T1000 (cell line): ENCODE data around the gene GLOD5.
A peak's percentile ranks its signal among the peaks of the same experiment; 100 is the strongest.

Source experiments
- DNase-seq: peaks from one replicate; lab custom pipeline; 2025; ENCODE audit warnings: mixed read lengths; lab: John Stamatoyannopoulos, UW

The GLOD5 gene

GRCh38 chrX:48761674-48762471, at the start of gene GLOD5:
TSS of gene GLOD5 (plus strand) at chrX:48761747. CDS start at chrX:48761791, 44 bp downstream.
- DNase-seq = no peak

- no peak for DNase-seq
Measured at GRCh38 chrX:48711929-48712505, 49.5 kb upstream of the GLOD5 start.

- no peak for DNase-seq
Measured at GRCh38 chrX:48713847-48714246, 47.7 kb upstream of the GLOD5 start.

DNA sequence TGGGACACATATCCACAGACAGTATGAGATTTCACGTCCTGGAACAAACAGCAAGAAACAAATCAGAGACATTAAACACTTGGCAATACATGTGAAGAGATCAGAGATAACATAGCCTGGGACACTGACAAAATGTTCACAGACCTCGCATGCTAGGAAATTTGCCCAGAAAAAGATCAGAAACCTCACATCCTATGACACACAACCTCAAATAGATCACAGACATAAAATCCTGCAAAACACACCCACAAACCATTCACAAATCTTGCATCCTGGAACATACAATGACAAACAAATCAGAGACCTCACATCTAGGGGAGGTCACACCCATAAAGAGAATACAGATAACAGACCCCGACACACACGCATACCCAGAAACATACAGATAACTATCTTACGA, 47.0 kb upstream of the GLOD5 start:
- no peak for DNase-seq

DNA sequence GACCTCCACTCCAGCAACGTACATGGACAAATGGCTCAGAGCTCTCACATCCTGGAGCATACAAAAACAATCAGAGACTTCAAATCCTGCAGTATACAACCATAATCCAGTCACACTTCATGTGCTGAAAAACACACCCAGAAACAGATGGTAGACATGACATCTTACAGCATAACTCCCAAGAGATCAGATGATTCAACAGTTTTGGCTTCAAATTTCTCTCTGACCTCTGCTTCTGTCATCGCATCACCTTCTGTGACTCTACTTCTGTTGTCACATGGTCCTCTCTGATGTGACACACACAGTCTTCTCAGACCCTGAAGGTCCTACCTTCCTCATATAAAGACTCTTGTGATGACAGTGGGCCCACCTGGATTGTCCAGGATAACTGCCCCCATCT, 46.5 kb upstream of the GLOD5 start:
- DNase-seq = no peak

DNA sequence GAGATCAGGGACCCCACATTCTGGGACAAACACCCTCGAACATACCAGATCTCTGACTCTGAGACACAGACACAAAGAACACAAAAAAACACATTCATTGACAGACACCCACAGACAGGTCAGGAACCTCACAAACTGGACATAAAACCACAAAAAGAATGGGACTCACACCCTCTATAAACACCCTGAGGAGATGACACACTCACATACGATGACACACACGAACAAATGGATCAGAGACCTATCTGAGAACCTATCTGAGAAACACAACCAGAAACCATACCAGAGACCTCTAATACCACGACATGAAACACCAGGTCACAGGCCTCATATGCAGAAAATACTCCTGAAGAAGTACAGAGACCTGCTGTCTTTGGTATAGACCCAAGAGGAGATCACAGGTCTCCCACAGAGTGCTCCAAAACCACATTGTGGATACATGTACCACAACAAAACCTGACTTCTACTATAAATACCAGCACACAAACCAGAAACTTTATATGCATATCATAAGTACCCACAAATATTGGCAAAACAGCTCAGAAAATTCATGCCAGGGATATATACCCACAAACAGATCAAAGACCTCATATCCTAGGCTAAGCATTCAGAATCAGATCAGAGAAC, 45.6 kb upstream of the GLOD5 start:
- no peak for DNase-seq

- no peak for DNase-seq
Measured at GRCh38 chrX:48719958-48720357, 41.6 kb upstream of the GLOD5 start.

DNA sequence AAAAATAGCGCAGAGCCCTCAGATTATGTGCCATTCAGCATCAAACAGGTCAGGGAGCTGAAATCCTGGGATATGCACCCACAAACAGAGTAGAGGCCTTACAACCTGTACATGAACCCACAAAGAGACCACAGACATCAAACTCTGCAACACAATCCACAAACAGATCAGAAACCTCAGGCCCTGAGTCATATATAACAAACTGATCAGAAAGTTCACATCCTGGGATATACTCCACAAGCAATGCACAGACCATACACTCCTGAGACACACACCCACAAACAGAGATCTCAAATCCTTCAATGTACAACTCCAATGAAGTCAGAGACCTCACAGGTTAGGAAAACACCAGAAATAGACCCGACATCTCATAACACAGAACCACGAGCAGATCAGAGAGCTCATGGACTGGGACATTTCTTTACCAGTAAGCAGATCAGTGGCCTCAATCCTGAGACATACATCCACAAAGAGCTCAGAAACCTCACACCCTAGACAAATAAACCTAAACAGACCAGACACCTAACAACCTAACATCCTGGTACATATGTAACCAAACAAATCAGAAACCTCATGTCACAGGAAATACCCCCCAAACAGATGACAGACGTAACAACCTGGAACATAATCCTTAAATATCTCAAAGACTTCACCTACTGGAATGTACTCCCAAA, 40.8 kb upstream of the GLOD5 start:
- DNase-seq = no peak

- no peak for DNase-seq
Measured at GRCh38 chrX:48721916-48722315, 39.6 kb upstream of the GLOD5 start.

- DNase-seq = no peak
Measured at GRCh38 chrX:48726596-48726995, 35.0 kb upstream of the GLOD5 start.

- DNase-seq = no peak
Measured at GRCh38 chrX:48728653-48729052, 32.9 kb upstream of the GLOD5 start.

DNA sequence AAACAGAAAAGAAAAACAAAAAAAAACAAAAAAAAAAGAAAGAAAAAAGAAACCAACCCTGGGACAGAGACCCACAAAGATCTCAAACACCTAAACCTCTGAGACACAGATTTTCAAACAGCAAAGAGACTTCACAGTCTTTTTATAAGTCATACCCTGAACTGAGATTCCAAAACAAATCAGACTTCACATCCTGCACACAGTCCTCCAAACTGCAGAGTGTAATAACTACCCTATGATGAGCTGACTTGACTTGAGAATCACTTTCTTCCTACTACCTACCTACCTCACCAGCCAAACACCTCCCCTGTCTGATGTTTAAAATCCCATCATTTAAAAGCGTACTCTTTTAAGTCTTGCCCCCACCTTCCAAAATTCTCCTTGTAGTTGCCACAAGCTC, 25.2 kb upstream of the GLOD5 start:
- no peak for DNase-seq

GRCh38 chrX:48736878-48737212, 24.7 kb upstream of the GLOD5 start:
- DNase-seq = no peak

DNA sequence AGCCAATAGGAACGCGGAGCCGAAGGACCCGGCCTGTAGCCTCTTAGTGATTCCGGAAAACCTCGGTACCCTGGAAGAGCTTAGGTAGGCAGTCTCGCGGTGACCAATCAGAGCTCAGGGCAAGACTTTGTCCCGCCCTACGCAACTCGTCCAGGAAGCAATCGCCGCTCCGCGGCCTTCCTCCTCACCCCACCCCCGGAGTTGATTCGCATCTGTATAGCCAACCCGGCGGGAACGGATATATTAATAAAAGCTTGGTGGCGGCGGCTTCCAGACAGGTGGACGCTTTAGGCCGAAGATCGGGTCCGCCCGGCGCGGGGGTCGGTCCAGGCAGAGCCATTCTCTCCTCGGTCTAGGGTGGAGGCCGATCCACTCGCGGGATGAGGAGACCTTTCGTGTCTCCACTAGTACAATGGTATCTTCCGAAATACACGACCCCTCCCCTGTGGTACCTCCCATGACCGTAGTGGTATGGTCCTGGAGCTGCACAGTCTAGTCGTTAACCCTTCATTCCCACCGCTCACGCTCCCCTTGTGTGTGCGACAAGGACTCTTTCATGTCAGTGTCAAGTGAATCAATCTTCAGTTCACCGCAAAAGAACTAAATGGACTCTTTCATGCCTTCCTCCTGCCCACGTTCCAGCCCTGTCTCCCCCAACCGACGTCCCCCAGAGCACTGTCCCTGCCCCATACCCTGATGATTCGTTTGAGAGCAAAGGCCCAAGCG, 24.2 kb upstream of the GLOD5 start:
- DNase-seq = peak; percentile 92

DNA sequence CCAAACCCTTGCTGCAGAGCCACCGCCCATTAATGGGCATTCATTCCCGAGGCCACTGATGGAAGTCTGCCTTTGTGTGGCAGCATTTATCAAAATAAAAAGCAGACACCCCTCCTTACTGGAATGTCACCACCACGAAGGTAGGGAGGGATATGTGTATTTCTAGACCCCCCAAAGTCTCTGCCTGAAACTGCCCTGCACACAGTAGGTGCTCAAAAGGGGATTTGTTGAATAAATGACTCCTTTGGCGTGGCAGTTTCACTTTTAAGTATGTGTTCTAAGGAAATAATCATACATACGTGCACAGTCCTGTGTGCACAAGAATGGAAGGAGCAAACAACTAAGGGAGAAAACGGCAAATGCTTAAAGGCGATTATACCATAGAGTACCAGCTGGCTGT, 23.6 kb upstream of the GLOD5 start:
- DNase-seq = no peak

DNA sequence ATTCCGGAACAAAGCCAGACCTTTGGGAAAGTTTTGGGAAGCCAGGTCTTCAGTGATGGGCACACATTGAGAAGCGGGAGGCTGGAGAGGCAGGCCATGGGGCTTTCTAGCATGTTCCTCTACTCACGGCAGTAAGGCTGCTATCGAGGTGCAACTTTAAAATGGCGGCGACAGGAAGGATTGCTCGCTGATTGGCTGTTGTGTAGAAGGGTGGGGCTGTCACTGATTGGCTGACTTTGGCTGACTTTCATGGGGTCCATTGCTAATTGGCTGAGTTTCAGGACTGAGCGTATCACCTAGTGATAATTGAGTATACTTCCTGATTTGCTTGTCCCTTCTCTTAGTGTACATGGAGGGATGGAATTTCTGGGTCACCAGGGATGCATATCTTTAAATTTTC, 19.7 kb upstream of the GLOD5 start:
- DNase-seq = no peak

- DNase-seq = no peak
Measured at GRCh38 chrX:48745222-48745621, 16.3 kb upstream of the GLOD5 start.

- DNase-seq = no peak
Measured at GRCh38 chrX:48747415-48748016, 14.0 kb upstream of the GLOD5 start.

- no peak for DNase-seq
Measured at GRCh38 chrX:48749182-48749581, 12.4 kb upstream of the GLOD5 start.

DNA sequence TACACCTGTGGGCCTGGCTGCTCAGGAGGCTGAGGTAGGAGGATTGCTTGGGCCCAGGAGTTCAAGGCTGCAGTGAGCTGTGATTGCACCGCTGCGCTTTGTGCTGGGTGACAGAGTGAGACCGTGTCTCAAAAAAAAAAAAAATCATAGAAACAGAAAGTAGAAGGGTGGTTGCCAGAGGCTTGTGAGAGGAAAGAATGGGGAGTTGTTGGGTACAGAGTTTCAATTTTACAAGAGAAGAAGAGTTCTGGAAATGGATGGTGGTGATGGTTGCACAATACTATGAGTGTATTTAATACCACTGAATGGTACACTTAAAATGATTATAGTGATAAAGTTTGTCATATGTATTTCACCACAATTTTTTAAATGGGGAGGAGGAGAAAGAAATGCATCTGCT, 10.2 kb upstream of the GLOD5 start:
- no peak for DNase-seq

GRCh38 chrX:48752498-48752897, 9.0 kb upstream of the GLOD5 start:
- DNase-seq = no peak

GRCh38 chrX:48753708-48754228, 7.8 kb upstream of the GLOD5 start:
- DNase-seq = no peak
